B cell (primary cell): ENCODE data around the gene HNRNPLL.

ENCODE experiments used
- EZH2 ChIP-seq: IDR thresholded peaks from 2 replicates; pipeline ENCODE4 v1.6.1; 2012; ENCODE audit warnings: borderline replicate concordance, low read depth, mild to moderate bottlenecking, moderate library complexity, low read length; ENCODE audit not compliant: insufficient read depth, poor library complexity, severe bottlenecking
- TF ChIP-seq, protein P1 (sequence below): fragments of 200-600 bp; IDR thresholded peaks from one replicate; pipeline ENCODE4 v1.8.0; 2022; ENCODE audit warnings: antibody characterized with exemption, mild to moderate bottlenecking

DNA sequence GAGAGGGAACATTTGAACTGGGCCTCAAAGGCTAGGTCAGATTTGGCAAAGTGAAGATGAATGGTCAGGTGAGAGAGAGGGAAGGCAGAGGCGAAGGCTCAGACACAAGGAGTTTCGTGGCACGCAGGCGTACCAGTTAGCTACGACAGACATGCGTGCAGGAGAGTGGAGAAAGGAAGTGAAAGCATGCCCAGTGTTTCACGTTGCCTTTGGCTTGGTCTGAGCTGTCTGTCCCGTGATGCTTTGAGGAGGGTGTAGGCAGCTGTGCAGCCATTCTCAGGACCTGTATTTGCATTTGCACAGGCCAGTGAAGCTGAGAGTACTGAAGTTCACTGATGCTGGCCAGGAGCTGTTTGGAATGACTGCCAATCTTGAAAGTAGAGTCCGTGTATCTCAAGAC is 69.5 kb downstream of the HNRNPLL start:
- TF ChIP-seq, protein P1, sequence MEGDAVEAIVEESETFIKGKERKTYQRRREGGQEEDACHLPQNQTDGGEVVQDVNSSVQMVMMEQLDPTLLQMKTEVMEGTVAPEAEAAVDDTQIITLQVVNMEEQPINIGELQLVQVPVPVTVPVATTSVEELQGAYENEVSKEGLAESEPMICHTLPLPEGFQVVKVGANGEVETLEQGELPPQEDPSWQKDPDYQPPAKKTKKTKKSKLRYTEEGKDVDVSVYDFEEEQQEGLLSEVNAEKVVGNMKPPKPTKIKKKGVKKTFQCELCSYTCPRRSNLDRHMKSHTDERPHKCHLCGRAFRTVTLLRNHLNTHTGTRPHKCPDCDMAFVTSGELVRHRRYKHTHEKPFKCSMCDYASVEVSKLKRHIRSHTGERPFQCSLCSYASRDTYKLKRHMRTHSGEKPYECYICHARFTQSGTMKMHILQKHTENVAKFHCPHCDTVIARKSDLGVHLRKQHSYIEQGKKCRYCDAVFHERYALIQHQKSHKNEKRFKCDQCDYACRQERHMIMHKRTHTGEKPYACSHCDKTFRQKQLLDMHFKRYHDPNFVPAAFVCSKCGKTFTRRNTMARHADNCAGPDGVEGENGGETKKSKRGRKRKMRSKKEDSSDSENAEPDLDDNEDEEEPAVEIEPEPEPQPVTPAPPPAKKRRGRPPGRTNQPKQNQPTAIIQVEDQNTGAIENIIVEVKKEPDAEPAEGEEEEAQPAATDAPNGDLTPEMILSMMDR, result no peak
- no peak for TF ChIP-seq EZH2
